T-helper 1 cell treated with Interleukin-12 subunit alpha and Interleukin-12 subunit beta and Interleukin-4 antibody, amounts not matched to agents 30 μg/mL and 1 μg/mL, for 36 hours (primary cell): ENCODE results near the gene KRT86.

Experiments
- H3K27ac Mint-ChIP-seq: one replicate; pipeline ENCODE4 v1.8.0; 2021; ENCODE audit warnings: mild to moderate bottlenecking, mixed read lengths
- H3K27me3 Mint-ChIP-seq: one replicate; pipeline ENCODE4 v1.8.0; 2021; ENCODE audit warnings: low read depth, mixed read lengths
- H3K36me3 Mint-ChIP-seq: one replicate; pipeline ENCODE4 v1.8.0; 2021; ENCODE audit warnings: low read depth, mixed read lengths
- H3K4me1 Mint-ChIP-seq: one replicate; pipeline ENCODE4 v1.8.0; 2021; ENCODE audit warnings: low read depth, mixed read lengths
- H3K4me3 Mint-ChIP-seq: one replicate; pipeline ENCODE4 v1.8.0; 2021; ENCODE audit warnings: mild to moderate bottlenecking, moderate library complexity, mixed read lengths
- H3K9me3 Mint-ChIP-seq: one replicate; pipeline ENCODE4 v1.8.0; 2021; ENCODE audit warnings: mixed read lengths

The KRT86 gene

GRCh38 chr12:52263761-52264434 lies 10.5 kb upstream of the KRT86 start:
- Mint-ChIP-seq H3K27ac (no peak overlapping the region), H3K36me3 (peaks cover 44% of the 10 kb centered on the region), H3K27me3 (peaks cover 38% of the 10 kb centered on the region), H3K4me3 (no peak overlapping the region), H3K9me3 (no peaks in the 10 kb centered on the region), H3K4me1 (peaks cover 11% of the 10 kb centered on the region)

- Mint-ChIP-seq H3K4me3 (no peak overlapping the region), H3K36me3 (peaks cover 41% of the 10 kb centered on the region), H3K27me3 (peaks cover 32% of the 10 kb centered on the region), H3K4me1 (peaks cover 11% of the 10 kb centered on the region), H3K9me3 (no peaks in the 10 kb centered on the region), H3K27ac (no peak overlapping the region)
Observed at GRCh38 chr12:52264435-52264825, 10.0 kb upstream of the KRT86 start.

DNA sequence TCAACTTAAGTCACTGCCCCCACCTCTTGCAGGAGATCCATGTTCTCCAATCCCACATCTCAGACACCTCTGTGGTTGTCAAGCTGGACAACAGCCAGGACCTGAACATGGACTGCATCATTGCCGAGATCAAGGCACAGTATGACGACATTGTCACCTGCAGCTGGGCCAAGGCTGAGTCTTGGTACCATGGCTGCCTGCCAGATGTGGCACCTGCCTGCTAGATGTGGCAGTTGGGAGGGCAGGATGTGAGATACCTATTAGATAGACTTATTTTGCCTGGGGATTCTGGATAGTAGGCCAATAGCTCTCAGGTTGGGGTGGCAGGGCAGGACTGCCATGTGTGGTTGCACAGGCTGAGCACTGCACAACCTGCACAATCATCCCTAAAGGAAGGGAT lies 7.9 kb upstream of the KRT86 start:
- H3K9me3 Mint-ChIP-seq = no peaks in the 10 kb centered on the region
- peaks cover 30% of the 10 kb centered on the region for H3K36me3 Mint-ChIP-seq
- no peak overlapping the region for H3K27ac Mint-ChIP-seq
- H3K4me1 Mint-ChIP-seq = peaks cover under 1% of the 10 kb centered on the region
- H3K27me3 Mint-ChIP-seq = peaks cover 25% of the 10 kb centered on the region
- H3K4me3 Mint-ChIP-seq = no peak overlapping the region

DNA sequence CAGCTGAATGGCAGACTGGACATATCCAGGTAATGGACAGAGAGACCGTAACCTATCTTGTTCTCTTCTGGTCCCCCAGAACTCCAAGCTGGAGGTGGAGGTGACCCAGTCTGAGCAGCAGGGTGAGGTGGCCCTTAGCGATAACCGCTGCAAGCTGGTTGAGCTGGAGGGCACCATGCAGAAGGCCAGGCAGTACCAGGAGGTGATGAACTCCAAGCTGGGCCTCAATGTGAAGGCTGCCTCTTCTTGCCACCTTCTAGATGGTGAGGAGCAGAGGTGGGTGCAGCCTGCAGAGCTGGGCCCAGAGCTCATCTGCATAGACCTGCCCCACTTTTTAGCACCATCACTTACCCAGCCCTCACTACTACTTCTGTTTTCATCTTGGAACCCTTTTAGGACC lies 7.2 kb upstream of the KRT86 start:
- Mint-ChIP-seq H3K4me3 (no peak overlapping the region), H3K27ac (no peak overlapping the region), H3K4me1 (no peaks in the 10 kb centered on the region), H3K36me3 (peaks cover 25% of the 10 kb centered on the region), H3K9me3 (no peaks in the 10 kb centered on the region), H3K27me3 (peaks cover 27% of the 10 kb centered on the region)

DNA sequence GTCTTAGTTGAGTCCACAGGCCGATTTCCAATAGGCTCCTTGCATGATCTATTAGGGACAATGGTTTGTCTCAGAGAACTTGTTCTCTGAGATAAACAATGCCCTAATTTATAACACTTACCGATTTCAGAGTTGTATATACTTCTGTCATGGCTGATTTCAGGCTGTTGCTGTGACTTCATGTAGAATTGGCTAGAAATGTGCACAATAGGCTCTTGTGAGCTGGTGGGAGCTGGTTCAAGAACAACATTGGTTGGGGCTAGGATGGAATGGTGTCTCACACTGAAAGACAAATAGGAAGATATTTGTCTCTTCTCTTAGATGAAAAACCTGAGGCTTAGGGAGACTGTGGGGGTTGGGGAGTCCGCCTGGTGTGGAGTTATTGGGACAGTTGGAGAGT lies 6.7 kb upstream of the KRT86 start:
- Mint-ChIP-seq H3K36me3 (peaks cover 24% of the 10 kb centered on the region), H3K27ac (no peak overlapping the region)

DNA sequence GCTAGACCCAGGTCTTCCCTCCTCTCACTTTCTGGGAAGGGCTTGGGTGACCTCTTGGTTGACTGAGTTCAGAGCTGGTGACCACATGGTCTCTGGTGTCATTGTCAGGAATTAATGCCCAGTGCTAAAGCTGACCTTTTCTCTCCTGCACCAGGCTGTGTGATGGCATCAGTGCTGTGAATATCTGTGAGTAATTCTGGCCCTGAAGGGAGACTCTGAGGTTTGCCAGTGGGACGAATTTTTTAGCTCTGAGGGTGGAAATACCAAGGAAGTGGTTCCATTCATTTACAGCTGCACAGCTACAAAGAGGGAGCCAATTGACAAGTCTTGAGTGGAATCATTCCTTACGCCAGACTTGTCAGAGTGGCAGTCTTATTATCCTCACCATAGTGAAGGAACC lies 6.2 kb upstream of the KRT86 start:
- Mint-ChIP-seq H3K4me1 (no peaks in the 10 kb centered on the region), H3K27ac (no peak overlapping the region), H3K9me3 (no peaks in the 10 kb centered on the region), H3K36me3 (peaks cover 24% of the 10 kb centered on the region), H3K4me3 (no peak overlapping the region), H3K27me3 (peaks cover 25% of the 10 kb centered on the region)

More for the DNA sequence above, 6.7 kb upstream of the KRT86 start:
- peaks cover 23% of the 10 kb centered on the region for H3K27me3 Mint-ChIP-seq
- H3K9me3 Mint-ChIP-seq = no peaks in the 10 kb centered on the region
- H3K4me3 Mint-ChIP-seq = no peak overlapping the region
- H3K4me1 Mint-ChIP-seq = no peaks in the 10 kb centered on the region

DNA sequence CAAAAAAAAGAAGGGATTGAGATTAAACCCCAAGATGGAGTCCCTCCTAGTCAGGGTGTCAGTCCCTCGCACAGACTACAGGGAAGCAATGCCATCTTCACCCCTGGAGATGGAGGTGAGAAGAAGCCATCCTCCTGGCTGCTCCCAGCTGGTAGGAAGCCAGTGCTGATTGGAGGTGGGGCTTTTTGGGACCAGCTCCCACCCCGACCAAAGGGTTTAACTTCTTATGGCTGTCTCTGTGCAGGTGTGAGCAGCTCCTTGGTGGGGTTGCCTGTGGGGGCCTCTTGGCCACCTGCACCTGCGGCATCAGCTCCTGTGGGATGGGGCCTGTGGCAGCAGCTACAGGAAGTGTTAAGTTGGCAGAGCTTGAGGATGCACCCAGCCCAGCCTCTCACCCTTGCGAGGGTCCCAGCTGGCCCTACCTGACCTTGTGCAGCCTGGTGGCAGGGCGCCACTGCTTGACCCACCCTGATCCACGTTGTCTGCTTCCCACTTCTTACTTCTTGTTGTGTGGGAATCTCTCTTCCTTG lies 3.8 kb upstream of the KRT86 start:
- H3K27ac Mint-ChIP-seq = no peak overlapping the region
- H3K4me3 Mint-ChIP-seq = no peak overlapping the region
- H3K36me3 Mint-ChIP-seq = peaks cover 17% of the 10 kb centered on the region
- H3K9me3 Mint-ChIP-seq = no peaks in the 10 kb centered on the region
- H3K4me1 Mint-ChIP-seq = no peaks in the 10 kb centered on the region
- peaks cover 44% of the 10 kb centered on the region for H3K27me3 Mint-ChIP-seq

DNA sequence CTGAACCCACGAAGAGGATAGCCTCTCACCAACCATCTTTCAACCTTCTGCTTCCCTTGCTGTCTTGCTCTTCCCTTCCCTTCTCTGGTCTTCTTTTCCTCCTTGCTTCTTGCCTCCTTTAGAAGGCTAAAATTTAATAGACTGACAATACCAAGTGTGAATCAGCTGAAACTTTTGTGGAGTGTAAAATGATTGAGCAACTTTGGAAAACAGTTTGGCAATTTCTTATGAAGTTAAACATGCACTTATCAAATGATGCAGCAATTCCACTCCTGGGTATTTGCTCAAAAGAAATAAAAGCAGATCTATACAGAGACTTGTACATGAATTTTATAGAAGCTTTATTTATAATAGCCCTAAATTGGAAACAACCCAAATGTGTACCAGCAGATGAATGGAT lies 3.3 kb upstream of the KRT86 start:
- H3K36me3 Mint-ChIP-seq = peaks cover 15% of the 10 kb centered on the region
- H3K27ac Mint-ChIP-seq = no peak overlapping the region
- no peaks in the 10 kb centered on the region for H3K9me3 Mint-ChIP-seq
- H3K27me3 Mint-ChIP-seq = peaks cover 42% of the 10 kb centered on the region
- no peaks in the 10 kb centered on the region for H3K4me1 Mint-ChIP-seq
- H3K4me3 Mint-ChIP-seq = no peak overlapping the region

GRCh38 chr12:52275686-52276085 lies 1.2 kb downstream of the KRT86 start:
- Mint-ChIP-seq H3K4me3 (no peak overlapping the region), H3K9me3 (no peaks in the 10 kb centered on the region), H3K27ac (no peak overlapping the region), H3K27me3 (peaks cover 71% of the 10 kb centered on the region), H3K36me3 (peaks cover 2% of the 10 kb centered on the region), H3K4me1 (peaks cover 10% of the 10 kb centered on the region)

- H3K4me1 Mint-ChIP-seq = peaks cover 10% of the 10 kb centered on the region
- H3K27me3 Mint-ChIP-seq = peaks cover 61% of the 10 kb centered on the region
- H3K27ac Mint-ChIP-seq = peak overlapping the region; percentile 5
- H3K4me3 Mint-ChIP-seq = no peak overlapping the region
- no peaks in the 10 kb centered on the region for H3K9me3 Mint-ChIP-seq
- no peaks in the 10 kb centered on the region for H3K36me3 Mint-ChIP-seq
Observed at GRCh38 chr12:52277486-52278245, 3.2 kb downstream of the KRT86 start.

DNA sequence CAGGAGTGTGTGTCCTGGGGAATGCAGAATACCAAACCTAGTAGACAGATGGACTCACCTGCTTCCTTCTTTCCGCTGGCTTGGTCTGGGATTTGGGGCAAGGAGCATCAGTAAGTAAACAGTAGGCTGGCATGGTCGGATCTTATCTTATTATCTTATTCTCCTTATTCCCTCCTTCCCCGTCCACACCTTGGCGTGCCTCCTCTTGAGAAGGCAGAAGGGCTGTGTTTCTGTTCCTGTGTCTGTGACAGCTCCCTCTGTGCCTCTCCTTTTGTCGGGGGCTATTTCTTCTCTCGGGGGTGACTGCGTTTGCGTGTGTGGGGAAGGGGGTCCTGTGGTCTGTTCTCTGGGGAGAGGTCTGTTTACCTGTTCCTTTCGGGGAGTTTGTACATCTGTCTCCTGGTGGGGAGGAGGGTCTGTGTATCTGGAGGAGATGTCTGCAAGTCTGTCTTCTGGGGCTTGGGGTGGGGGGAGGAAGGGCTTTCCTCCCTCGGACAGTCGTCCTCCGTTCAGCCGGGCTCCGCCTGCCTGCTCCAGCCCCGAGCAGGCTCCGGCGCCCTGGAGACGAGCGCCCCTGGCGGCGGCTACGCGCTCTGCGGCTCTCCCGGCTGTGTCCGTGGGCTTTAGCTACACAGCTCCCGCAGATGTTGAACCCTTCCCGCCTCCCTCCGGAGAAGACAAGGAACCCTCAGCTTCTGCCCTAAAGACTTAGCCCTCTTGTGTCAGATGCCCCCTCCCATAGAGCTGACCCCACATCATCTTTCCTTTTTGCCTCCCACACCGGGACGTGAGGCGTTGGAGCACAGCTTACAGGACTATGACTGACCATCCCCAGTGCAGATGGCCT lies 4.4 kb downstream of the KRT86 start:
- Mint-ChIP-seq H3K27me3 (peaks cover 50% of the 10 kb centered on the region), H3K27ac (no peak overlapping the region), H3K36me3 (no peaks in the 10 kb centered on the region)

DNA sequence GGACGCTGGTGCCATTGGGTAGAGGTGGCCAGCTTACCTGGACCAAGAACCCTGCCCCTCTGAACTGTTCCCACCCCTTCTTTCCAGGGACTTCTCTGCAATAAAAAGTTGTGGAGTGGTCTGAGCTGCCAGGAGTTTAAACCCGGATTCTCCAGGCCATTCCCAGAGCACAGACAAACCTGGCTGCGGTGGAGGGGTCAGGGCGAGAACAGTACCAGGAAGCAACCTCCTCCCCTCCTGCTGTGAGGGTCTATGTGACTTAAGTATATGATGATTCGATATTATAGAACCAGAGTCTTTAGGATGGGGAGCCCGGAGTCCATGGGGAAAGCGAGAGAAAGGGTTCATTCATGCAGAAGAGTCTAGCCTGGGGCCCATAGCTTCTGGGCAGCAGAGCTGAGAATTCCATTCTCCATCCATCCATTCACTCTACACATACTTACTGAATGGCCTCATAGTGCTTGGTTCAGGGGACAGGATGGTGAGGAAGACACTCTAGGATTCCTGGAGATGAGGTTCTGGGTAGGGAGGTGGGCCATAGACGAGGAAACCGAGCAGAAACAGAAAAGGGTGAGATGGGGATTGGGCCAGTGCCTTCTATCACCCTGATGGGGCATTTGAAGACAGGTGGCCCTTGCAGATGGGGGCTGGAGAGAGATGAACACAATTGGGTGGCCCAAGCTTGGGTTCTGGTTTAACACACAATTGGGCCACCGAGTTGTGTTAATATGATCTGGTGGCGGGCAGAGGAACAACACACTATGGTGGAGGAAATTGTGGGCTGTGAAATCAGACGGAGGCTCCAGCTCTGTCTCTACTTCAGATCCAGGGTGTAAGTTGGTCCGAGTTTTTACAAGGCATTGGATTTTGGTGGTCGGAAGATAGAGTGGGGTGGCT lies 5.2 kb downstream of the KRT86 start:
- Mint-ChIP-seq H3K27ac (no peak overlapping the region), H3K36me3 (no peaks in the 10 kb centered on the region), H3K27me3 (peaks cover 41% of the 10 kb centered on the region), H3K9me3 (no peaks in the 10 kb centered on the region), H3K4me3 (no peak overlapping the region), H3K4me1 (peaks cover 10% of the 10 kb centered on the region)

More for the DNA sequence above, 4.4 kb downstream of the KRT86 start:
- H3K4me1 Mint-ChIP-seq = peaks cover 10% of the 10 kb centered on the region
- H3K9me3 Mint-ChIP-seq = no peaks in the 10 kb centered on the region
- H3K4me3 Mint-ChIP-seq = peak overlapping the region; percentile 21

DNA sequence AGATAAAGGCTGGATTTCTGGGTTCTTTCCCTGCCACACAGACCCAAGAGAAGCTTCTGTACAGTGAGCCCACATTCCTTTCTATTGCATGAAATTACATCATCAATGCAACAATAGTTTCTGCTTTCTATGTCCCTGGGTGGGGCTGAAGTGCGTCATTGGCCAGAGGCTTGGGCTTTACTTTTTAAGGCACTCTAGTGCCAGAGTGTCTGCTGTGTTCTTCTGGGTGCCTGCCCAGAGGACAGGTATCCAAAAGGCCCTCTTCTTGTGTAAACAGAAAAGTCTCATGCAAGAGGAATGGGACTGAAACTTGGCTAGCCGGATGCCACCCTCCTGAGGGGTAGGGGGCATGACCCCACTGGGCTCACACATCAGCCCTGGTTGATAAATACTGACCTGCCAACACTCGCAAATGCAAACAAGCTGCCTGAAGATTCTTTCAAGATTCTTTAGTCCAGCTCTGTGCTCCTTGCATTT lies 5.9 kb downstream of the KRT86 start:
- Mint-ChIP-seq H3K27ac (no peak overlapping the region), H3K4me1 (peaks cover 10% of the 10 kb centered on the region), H3K27me3 (peaks cover 37% of the 10 kb centered on the region), H3K9me3 (no peaks in the 10 kb centered on the region), H3K4me3 (no peak overlapping the region), H3K36me3 (no peaks in the 10 kb centered on the region)
